Stimulated activated CD4-positive, alpha-beta T cell treated with anti-CD3 and anti-CD28 coated beads, TNF-alpha, amount 100 ng/mL, for 48 hours (primary cell): ENCODE measurements around the gene UGT3A1.
"Not testable (repeated sequence)": the region's sequence is repeated elsewhere in the genome, so short reads cannot be mapped to it uniquely, and the experiment has no call there.

Source experiments
- DNase-seq, 3 donors: peaks; one replicate each; pipeline ENCODE4 v3.0.0-alpha.2; 2020; ENCODE audit warnings: low read depth in 3 of 3

Gene UGT3A1

DNA sequence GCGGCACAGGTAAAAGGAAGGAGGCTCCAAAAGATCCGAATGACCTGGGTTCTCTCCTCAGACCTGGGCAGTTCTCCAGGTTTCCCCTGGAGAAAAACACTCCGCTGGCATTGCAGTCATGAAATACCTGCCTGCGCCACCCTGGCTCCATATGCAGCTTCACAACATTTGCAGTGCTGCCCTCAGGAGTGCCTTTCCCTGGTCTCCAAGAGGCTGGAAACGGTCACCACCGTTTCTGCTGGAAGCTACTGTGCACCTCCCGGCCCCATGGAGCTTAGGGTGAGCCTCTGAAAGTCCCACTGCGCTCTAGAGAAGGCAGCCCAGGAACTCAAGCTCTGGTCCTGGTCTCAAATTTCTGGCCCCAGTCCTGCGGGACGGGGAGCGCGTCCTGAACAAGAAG is 670 bp downstream of the UGT3A1 start:
- DNase-seq = no peak

DNA sequence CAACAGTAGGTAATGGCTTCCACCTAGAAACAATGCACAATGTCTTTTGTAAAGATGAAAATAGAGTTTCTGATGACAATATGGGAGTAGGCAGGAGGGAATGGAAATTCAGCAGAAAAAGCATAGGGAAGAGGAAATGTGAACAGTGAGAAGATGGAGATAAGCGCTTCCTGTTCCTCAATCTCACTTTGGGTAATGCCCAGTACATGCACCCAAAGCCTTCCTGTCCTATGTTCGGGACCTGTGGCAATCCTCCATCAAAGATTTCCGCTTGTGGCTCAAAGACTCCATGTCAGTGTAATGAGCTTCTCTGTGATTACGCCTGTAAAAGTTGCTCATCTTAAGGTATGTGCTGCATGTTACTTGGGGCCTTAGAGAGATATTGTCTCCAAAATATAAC is 2.7 kb downstream of the UGT3A1 start:
- no peak for DNase-seq

GRCh38 chr5:35987776-35988175 is 3.4 kb downstream of the UGT3A1 start:
- no peak for DNase-seq

DNA sequence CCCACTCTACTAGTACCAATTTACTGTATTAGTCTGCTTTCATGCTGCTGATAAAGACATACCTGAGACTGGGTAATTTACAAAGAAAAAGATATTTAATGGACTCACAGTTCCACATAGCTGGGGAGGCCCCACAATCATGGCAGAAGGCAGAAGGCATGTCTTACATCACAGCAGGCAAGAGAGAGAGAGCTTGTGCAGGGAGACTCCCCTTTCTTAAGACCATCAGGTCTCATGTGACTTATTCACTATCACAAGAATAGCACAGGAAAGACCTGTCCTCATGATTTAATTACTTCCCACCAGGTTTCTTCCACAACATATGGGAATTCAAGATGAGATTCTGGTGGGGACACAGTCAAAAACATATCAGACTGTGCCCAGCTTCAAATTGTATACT is 11.5 kb downstream of the UGT3A1 start:
- DNase-seq = no peak

DNA sequence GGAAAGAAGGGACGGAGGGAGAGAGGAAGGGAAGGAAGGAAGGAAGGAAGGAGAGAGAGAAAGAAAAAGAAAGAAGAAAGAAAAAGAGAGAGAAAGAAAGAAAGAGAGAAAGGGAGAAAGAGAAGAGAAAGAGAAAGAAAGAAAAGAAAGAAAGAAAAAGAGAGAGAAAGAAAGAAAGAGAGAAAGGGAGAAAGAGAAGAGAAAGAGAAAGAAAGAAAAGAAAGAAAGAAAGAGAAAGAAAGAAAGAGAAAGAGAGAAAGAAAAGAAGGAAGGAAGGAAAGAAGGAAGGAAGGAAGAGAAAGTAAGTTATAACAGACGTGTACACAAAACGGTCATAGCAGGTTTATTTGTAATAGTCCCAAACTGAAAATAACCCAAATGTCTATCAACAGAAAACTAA is 14.3 kb downstream of the UGT3A1 start:
- DNase-seq = not testable (repeated sequence)

GRCh38 chr5:35974570-35974969 is 16.6 kb downstream of the UGT3A1 start:
- no peak for DNase-seq

DNA sequence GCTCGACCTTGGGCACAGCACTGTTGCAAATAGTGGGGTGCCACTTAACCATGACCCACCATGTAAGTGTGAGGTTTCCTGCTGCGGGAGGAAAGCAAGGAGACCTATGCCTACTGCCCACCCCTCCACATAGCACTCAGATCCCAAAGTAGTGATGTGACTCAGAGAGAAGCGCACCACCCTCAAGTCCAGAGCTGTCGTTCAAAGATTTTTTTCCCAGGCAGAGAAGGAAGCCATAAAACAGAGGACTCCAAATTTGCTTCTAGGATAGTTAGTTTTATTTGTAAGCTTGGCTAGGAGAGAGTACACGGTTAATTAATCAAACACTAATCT is 19.3 kb downstream of the UGT3A1 start:
- DNase-seq = no peak

GRCh38 chr5:35971186-35971877 is 19.9 kb downstream of the UGT3A1 start:
- DNase-seq = no peak

GRCh38 chr5:35963381-35963843 is 27.8 kb downstream of the UGT3A1 start:
- DNase-seq = peak in 1 of 3 donors; percentile 2

GRCh38 chr5:35960328-35960727 is 30.9 kb downstream of the UGT3A1 start:
- DNase-seq = no peak

DNA sequence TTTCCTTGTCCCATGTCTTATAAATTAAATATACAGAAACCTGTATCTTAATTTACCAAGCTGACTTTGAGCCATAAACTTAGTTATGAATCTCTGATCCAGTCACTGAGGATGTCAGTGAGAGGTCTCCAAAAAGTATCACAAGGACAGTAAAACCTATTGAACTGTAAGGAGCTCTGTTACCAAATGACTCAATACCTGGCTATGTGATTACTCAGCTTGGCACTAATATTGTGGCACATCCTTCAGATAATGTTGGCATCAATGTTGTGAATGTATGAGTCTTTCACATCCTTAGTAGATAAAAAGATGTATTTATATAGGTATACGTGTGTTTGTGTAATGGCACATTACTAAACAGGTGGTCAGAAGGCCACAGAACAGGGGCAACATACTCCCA is 34.8 kb downstream of the UGT3A1 start:
- no peak for DNase-seq

- DNase-seq = no peak
These were observed 37.0 kb downstream of the UGT3A1 start for GRCh38 chr5:35954175-35954574.

DNA sequence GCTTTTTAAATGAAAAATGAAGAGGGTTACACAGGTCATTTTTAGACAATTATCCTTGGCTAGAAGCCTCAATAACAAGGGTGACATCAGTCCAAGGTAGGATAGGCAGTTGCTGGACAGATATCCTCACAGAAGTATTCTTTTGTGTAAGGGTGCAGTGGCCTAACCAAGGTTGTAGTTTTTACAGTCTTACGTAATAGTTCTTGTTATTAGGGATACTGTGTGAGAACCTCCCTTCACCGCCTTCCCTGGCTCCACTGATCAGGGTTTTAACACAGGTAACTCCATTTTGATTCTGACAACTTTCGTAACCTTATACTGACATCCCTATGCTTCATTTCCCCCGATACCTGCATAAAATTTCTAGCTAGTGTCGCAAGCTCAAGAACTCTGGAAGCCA is 44.1 kb downstream of the UGT3A1 start:
- no peak for DNase-seq

- no peak for DNase-seq
These were observed 51.6 kb downstream of the UGT3A1 start for GRCh38 chr5:35939639-35940038.

DNA sequence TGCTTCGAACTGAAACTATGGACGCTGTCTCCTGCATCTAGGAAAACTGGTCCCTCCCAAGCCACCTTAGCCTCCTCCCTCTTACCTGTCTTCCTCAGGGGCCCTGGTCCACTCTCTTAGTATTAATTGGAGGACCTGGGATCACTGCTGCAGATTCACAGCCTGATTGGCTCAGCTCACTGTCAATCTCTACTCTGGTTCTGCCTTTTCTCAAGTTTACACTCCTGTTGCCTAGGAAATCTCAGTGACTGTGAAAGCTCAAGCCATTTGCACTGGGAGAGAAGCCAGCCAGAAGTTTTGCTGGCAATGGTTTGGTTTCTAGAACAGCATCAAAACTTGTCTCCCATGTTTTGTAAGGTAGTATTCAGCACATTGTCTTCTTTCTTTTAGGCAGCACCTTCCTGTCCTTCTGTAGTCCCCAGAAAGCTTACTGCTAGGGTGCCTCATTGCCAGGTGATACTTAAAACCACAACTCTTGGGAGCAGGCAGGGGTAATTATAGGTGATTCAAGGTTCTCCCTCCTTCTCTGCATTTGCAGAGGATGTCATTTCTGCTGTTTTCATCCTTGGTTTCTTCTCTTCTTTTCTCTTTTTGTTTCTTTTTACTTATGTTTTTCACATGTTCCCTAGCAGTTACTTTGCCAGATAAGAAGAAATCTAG is 52.5 kb downstream of the UGT3A1 start, which contains the start of gene CAPSL:
TSS of gene CAPSL (minus strand) at position 55 of the 660 bp plus-strand sequence. CDS start 17,502 bp downstream, outside the sequence.
- no peak for DNase-seq

- DNase-seq = peak; percentile 29 to 68 (median 51)
These were observed 64.7 kb downstream of the UGT3A1 start for GRCh38 chr5:35926389-35927051.

DNA sequence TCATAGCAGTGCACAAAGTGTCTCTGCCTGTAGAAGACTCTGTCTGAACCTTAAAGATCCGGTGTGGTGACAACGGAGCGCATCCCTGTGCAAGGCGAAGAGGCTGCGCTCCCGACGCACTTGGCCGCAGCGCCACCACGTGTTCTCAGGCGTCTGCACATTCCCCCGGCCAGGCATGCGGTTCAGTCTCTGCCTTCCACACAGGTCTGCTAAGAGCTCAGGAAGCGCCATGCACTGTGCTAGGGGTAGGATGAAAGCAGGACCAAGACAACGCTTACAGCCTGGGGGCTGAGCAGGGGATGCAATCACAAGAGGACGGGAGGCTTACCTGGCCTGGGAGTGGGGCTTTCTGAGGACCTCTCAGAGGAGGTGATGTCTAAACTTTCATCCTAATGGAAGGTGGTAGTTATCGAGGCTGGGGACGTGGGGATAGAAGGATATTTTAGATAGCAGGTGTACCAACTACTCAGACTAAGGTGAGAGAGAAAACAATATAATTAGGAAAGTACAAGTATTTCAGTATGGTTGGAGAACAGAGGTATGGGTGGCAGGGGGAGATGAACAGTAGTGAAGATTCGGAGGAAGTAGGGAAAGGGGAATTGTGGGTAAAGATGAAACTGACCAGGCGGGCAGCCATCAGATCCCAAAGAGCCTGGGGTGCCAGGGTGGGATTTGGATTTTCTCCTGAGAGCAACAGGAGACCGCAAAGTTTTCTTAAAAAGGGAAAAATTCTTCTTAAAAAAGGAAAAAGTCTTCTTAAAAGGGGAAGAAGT is 66.1 kb downstream of the UGT3A1 start:
- peak; percentile 81 to 84 (median 84) for DNase-seq

GRCh38 chr5:35924122-35924949 is 66.9 kb downstream of the UGT3A1 start:
- DNase-seq = no peak

DNA sequence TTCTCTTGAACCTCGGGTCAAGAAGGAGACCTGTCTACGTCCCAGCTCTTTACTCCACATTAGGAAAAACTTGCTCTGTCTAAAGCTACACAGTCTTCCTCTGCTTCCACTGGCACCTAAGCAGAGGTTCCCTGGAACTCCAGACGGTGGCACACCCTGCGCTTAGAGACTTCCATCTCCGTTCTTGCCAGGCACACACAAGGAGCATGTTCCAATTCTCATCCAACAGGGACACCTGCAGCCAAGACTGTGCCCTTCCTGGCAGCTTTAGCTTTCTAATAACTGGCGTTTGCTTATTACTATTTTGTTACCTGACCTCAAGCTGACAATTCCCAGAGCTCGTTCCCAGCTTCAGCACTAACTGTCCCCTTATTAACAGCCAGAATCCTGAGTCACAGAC is 68.7 kb downstream of the UGT3A1 start:
- no peak for DNase-seq

- DNase-seq = no peak
These were observed 69.3 kb downstream of the UGT3A1 start for GRCh38 chr5:35921930-35922329.

DNA sequence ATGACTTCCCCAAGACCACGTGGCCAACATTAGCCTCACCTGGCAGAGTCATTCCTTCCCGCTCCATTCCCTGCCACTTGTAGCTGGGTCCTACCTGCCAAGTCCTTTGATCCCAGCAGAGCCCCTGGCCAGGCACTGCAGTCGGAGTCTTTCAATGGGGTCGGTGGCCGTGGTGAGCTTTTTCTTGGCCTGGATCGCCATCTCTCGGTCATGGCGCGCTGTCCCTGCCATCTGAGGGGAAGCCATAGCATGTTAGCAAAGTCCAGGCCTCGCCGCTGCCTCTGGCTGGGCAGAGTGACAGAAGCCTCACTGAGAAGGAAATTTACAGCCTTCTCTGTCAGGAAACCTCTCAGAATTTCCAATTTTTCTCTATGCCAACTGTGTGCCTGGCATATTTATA is 70.3 kb downstream of the UGT3A1 start:
- no peak for DNase-seq
